PFSK-1 (cell line): ENCODE results near the gene ANKRD13B.

Source experiments
- FOXP2 ChIP-seq: optimal IDR thresholded peaks from 2 replicates; pipeline ENCODE3; 2011; ENCODE audit warnings: borderline replicate concordance, control low read depth, inconsistent platforms; ENCODE audit not compliant: insufficient read depth; ENCODE audit errors: extremely low read length, extremely low read depth
- POLR2AphosphoS5 ChIP-seq: IDR thresholded peaks from 2 replicates; pipeline ENCODE4 v1.6.1; 2012; ENCODE audit warnings: low read depth, mild to moderate bottlenecking, control low read depth, low read length, moderate library complexity
- SIN3A ChIP-seq: IDR thresholded peaks from 2 replicates; pipeline ENCODE4 v1.6.1; 2012; ENCODE audit warnings: mild to moderate bottlenecking, low read length, moderate library complexity, borderline replicate concordance; ENCODE audit not compliant: insufficient read depth
- TAF1 ChIP-seq: IDR thresholded peaks from 2 replicates; pipeline ENCODE4 v1.6.1; 2012; ENCODE audit warnings: low read length, control low read depth, borderline replicate concordance; ENCODE audit not compliant: insufficient read depth
- TF ChIP-seq, protein P1 (sequence below), 2 experiments: IDR thresholded peaks; 2 replicates each; pipeline versions ENCODE4 v1.6.1 to v1.8.0; 2011 to 2012; ENCODE audit warnings: low read depth in 2 of 2, low read length in 2 of 2, control low read depth in 1 of 2, inconsistent platforms in 1 of 2, mild to moderate bottlenecking in 1 of 2, moderate library complexity in 1 of 2; ENCODE audit not compliant: insufficient read depth in 1 of 2

The ANKRD13B gene

DNA sequence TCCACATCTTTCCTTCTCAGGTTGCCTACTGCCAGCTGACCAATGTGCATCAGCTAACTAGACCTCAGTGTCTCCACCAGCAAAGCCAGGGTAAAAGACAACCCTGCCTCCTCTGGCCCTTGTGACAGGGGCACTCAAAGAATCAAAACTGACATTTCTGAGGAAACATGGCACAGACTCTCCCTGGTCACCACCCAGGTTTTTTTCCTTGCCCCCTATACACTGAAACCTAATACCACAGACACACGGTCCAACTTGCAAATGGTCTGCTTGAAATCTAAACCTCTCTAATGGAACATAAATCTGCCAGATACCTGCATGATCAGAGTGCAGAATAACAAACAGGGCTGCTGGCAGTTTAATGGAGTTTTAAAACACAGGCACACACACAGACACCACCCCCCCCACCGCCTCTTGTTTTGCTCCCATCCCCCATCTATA, 49.3 kb downstream of the ANKRD13B start:
- TF ChIP-seq SIN3A (no peak), TAF1 (no peak), FOXP2 (no peak), POLR2AphosphoS5 (no peak)
- TF ChIP-seq, protein P1, sequence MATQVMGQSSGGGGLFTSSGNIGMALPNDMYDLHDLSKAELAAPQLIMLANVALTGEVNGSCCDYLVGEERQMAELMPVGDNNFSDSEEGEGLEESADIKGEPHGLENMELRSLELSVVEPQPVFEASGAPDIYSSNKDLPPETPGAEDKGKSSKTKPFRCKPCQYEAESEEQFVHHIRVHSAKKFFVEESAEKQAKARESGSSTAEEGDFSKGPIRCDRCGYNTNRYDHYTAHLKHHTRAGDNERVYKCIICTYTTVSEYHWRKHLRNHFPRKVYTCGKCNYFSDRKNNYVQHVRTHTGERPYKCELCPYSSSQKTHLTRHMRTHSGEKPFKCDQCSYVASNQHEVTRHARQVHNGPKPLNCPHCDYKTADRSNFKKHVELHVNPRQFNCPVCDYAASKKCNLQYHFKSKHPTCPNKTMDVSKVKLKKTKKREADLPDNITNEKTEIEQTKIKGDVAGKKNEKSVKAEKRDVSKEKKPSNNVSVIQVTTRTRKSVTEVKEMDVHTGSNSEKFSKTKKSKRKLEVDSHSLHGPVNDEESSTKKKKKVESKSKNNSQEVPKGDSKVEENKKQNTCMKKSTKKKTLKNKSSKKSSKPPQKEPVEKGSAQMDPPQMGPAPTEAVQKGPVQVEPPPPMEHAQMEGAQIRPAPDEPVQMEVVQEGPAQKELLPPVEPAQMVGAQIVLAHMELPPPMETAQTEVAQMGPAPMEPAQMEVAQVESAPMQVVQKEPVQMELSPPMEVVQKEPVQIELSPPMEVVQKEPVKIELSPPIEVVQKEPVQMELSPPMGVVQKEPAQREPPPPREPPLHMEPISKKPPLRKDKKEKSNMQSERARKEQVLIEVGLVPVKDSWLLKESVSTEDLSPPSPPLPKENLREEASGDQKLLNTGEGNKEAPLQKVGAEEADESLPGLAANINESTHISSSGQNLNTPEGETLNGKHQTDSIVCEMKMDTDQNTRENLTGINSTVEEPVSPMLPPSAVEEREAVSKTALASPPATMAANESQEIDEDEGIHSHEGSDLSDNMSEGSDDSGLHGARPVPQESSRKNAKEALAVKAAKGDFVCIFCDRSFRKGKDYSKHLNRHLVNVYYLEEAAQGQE (IDR thresholded peaks at IDR 0.05; ENCODE audit: insufficient read depth in 1 of 2, low read depth in 2 of 2, low read length in 2 of 2), result no peak

DNA sequence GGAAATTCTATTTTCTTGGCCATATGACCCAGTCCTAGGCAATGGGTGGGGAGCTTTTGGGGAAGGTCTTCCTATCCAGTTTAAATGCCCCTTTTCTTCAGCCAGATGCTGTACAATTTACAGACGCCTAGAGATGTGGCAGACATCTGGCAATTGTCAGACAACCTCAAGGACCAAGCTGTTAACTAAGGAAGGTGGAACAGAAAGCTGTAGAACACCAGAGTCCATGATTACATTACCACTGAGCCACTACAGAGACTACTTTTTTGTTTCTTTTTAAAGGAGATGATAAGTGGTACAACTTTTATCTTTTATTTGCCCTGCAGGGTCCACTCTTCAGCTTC, 50.9 kb downstream of the ANKRD13B start:
- no peak for TF ChIP-seq SIN3A
- TF ChIP-seq FOXP2, result no peak

DNA sequence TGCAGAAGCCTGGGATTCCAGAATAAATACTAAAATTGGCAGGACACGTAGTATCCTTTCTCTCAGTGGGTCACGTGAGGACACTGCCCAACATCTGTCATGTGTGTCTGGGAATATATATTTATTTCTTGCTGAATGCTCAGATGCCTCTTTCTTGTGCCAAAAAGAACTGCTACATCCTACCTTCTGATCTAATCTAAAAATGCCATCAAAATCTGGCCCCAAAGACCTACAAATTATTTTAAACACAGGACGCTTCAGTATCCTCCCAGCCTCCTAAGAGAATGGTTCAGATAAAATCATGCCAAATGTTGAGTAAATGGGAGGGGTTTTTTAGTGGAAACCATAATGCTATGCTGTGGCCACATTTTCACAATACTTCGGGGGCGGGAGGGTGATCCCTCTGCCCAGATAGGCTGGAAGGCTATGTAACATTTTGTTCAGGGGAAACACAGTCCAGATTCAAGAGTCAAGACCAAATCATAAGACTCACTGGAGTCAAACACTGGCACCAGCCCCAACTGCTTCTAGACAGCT, 52.7 kb downstream of the ANKRD13B start:
- no peak for TF ChIP-seq FOXP2
- TF ChIP-seq, protein P1 (IDR thresholded peaks at IDR 0.05; ENCODE audit: insufficient read depth in 1 of 2, low read depth in 2 of 2, low read length in 2 of 2), result no peak
- TF ChIP-seq SIN3A, result no peak
- TF ChIP-seq POLR2AphosphoS5, result no peak
- TF ChIP-seq TAF1, result no peak

DNA sequence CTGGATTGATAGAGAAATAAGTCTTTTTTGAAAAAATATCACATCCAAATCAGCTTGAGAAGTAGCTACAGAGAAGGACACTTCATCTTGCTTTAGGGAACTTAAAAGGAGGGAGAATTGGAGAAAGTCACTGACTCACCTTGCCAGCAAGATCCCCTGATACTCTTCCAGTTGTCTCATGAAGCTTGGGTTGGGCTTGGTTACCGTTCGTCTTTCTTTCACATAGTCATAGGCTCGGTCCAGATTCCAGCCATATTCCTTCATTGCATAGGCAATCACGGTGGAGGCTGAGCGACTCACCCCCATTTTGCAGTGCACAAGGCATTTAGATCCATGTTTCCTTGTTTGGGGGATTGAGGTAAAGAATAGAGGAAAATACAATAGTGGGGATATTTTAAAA, 55.1 kb downstream of the ANKRD13B start:
- no peak for TF ChIP-seq FOXP2
- no peak for TF ChIP-seq POLR2AphosphoS5
- TF ChIP-seq TAF1, result no peak
- TF ChIP-seq, protein P1 (IDR thresholded peaks at IDR 0.05; ENCODE audit: insufficient read depth in 1 of 2, low read depth in 2 of 2, low read length in 2 of 2), result no peak
- TF ChIP-seq SIN3A, result no peak

DNA sequence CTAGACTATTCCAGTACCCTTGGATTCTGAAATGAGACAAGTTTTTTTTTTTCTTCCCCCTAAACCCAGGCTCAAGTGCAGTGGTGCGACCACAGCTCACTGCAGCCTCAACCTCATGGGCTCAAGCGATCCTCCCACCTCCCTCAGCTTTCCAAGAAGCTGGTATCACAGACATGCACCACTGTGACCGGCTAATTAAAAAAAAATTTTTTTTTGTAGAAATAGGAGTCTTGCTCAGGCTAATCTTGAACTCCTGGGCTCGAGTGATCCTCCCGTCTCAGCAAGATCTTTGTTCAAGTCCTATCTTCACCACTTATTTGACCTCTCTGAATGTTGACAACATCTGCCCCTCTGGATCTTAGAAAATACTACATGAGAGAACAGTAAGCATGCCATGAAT, 56.4 kb downstream of the ANKRD13B start:
- TF ChIP-seq, protein P1 (IDR thresholded peaks at IDR 0.05; ENCODE audit: insufficient read depth in 1 of 2, low read depth in 2 of 2, low read length in 2 of 2), result no peak
- TF ChIP-seq TAF1 (no peak), FOXP2 (no peak), SIN3A (no peak), POLR2AphosphoS5 (no peak)
